Activated CD4-positive, alpha-beta T cell treated with anti-CD3 and anti-CD28 coated beads, Interleukin-2, amount 50 U/mL, for 16 hours (primary cell): Measurements from ENCODE around the gene RNF212B.
A peak's percentile ranks its signal among the peaks of the same experiment; 100 is the strongest.
"Not testable (repeated sequence)": the region's sequence is repeated elsewhere in the genome, so short reads cannot be mapped to it uniquely, and the experiment has no call there.

Experiments
- DNase-seq: peaks from one replicate; pipeline ENCODE4 v3.0.0-alpha.2; 2020

RNF212B gene

GRCh38 chr14:23245282-23245681, 7.5 kb downstream of the RNF212B start:
- no peak for DNase-seq

- no peak for DNase-seq
These were observed 10.9 kb downstream of the RNF212B start for GRCh38 chr14:23248601-23249000.

DNA sequence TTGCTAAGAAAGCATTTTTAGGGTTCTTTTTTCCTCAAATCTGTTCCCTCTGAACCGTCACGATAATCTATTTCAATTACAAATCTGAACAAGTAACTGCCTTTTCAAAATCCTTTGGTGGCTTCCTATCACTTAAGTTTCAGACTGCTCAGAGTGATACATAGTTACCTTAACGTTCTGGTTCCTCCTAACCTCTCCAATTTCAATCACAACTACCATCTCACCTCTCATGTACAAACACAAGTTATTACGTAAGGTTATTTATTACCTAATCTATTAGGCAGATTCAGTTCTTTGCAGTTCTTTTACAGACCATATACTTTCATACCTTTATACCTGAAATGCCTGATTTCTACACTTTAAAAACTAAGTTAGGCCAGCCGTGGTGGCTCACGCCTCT, 12.1 kb downstream of the RNF212B start:
- DNase-seq, result no peak

GRCh38 chr14:23252006-23252405, 14.3 kb downstream of the RNF212B start:
- no peak for DNase-seq

DNA sequence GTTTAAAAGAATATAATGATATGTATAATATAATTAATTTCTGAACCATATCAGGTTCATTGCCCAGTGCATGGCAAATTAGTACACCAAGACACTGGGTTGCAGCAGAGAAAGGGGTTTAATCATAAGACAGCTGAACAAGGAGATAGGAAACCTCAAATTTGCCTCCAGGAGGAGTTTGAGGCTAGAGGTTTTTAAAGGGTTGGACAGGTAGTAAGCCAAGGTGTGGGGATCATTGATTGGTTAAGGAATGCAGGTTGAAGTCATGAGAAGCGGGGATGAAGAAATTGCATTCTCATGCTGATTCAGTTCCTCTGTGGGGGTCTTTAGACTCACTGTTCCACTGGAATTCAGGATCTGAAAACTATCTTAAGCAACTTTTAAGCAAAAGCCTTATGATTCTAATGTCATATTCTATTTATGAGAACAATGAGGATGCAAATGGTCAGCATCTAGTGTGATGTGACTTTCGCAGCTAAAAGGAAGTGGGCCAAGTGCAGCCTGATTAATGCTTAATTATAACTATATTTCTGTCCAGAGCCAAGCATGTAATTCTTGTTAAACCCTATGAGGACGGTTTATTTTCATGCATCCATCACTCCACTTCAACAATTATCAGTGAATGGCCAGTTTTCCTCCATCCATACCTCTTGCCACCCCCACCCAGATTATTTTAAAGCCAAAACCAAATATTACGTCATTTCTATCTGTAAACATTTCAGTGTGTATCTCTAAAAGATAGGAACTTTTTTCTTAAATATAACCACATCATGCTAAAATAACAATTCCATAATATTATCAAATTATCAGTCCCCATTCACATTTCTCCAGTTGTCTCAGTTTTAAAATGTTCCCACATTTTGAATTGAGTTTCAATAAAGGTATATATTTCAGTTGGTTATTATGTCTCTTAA, 14.9 kb downstream of the RNF212B start:
- no peak for DNase-seq

DNA sequence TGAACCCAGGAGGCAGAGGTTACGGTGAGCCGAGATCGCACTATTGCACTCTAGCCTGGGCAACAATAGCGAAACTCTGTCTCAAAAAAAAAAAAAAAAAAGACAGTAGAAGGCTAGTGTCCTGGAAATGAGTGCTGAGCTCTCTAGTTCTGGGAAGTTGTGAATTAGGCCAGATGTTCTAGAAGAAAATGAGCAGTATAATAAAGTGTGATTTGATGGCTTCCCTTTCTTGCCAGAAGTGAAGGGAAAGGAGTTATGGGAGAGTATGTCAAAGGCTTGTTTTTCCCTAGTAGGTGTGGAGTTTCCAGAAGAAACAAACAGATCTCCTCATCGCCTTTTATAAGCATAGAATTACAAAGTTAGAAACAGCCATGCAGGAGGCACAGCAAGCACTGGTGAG, 20.5 kb downstream of the RNF212B start:
- DNase-seq, result no peak

DNA sequence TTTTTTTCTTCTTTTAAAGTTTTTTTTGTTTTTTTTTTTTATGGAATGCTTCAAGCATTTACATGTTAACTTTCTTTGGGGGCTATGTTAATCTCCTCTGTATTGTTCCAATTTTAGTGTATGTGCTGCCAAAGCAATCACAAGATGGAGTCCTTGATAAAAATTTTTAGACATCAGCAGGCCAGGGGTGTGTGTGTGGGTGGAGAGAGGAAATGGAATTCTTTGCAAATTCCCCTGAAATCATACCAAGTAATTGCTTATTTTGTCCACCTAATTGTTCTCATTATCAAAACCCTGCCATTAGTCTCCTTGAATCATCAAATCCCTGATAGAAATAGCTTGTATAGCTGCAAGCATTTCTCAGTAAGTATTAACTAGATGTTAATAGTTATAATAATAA, 21.7 kb downstream of the RNF212B start:
- DNase-seq, result no peak

GRCh38 chr14:23260849-23261248, 23.1 kb downstream of the RNF212B start:
- DNase-seq, result not testable (repeated sequence)

DNA sequence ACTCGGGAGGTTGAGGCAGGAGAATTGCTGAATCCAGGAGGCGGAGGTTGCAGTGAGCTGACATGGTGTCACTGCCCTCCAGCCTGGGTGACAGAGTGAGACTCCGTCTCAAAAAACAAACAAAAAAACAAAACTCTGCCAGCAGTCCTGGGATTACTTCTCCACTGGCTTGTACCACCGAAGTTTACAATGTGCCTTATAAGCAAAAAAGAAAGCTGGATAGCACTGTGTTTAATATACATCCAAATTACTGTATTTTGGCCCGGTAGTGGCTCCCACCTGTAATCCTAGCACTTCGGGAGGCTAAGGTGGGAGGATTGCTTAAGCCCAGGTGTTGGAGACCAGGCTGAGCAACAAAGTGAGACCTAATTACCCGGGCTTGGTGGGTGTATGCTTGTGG, 31.5 kb downstream of the RNF212B start:
- DNase-seq, result no peak

- no peak for DNase-seq
These were observed 37.7 kb downstream of the RNF212B start for GRCh38 chr14:23275412-23275811.

DNA sequence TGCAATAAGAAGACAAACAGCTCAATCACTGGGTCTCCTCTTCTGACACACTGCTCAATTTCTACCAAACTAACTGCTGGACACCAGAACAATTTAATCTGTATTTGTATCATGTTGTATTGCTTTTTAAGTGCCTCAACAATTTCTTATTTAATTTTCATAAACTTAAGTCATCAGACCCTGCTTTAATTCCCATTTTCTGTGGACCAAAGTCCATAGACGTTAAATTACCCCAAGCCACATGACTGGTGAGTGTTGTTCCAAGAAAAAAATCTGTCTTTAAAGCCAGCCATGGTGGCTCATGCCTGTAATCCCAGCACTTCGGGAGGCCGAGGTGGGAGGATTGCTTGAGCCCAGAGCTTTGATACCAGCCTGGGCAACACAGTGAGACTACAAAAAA, 39.5 kb downstream of the RNF212B start:
- no peak for DNase-seq

DNA sequence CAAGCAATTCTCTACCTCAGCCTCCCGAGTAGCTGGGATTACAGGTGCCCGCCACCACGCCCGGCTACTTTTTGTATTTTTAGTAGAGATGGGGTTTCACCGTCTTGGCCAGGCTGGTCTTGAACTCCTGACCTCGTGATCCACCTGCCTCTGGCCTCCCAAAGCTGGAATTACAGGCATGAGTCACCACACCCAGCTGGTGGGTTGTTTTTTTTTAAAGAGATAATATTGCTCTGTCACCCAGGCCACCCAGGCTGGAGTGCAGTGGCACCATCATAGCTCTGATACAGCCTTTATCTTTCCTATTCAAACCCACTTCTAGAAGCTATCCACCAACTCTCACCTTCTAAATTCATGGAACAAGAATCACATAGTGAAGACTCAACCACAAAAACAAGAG, 40.2 kb downstream of the RNF212B start:
- not testable (repeated sequence) for DNase-seq

DNA sequence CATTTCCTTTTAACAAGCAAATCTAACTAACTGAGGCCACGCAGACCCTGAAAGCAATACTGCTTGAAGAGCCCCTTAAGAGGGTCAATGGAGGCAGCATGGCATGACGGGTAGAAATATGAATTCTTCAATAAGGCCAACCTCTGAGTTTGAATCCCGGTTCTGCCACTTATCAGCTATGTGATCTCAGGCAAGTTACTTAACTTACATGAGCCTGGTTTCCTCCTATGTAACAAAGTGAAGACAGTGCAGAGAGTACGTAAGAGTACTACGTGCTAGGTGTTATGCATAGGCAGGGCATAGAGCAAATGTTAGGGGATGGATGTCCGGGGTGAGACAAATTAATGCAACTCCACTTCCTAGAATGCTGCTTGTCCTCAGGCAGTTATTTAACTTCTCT, 43.5 kb downstream of the RNF212B start:
- DNase-seq, result no peak

GRCh38 chr14:23284654-23285529, 47.2 kb downstream of the RNF212B start:
- peak; percentile 34 for DNase-seq

DNA sequence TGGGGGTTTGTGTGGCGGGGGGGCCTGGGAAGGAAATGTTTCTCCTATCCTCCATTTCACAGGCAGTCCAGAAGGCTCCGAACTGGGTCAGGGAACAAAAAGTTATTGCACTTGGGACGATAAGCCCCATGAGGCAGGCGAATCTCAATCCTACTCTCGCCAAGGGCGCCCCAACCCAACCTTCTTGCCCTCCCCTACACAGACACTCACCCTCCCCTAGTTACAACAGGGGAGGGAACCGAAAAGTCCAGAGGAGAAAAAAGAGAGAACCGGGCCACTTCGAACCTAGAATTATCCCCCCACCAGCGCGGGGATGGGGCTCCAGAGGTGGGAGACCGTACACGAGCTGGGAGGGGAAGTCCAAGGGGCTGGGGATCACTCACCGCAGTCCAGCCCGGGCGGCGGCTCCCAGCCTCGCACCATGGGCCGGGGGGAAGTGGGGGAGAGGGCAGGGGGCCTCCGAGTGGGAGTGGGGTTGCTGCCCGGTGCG, 47.8 kb downstream of the RNF212B start:
- no peak for DNase-seq

DNA sequence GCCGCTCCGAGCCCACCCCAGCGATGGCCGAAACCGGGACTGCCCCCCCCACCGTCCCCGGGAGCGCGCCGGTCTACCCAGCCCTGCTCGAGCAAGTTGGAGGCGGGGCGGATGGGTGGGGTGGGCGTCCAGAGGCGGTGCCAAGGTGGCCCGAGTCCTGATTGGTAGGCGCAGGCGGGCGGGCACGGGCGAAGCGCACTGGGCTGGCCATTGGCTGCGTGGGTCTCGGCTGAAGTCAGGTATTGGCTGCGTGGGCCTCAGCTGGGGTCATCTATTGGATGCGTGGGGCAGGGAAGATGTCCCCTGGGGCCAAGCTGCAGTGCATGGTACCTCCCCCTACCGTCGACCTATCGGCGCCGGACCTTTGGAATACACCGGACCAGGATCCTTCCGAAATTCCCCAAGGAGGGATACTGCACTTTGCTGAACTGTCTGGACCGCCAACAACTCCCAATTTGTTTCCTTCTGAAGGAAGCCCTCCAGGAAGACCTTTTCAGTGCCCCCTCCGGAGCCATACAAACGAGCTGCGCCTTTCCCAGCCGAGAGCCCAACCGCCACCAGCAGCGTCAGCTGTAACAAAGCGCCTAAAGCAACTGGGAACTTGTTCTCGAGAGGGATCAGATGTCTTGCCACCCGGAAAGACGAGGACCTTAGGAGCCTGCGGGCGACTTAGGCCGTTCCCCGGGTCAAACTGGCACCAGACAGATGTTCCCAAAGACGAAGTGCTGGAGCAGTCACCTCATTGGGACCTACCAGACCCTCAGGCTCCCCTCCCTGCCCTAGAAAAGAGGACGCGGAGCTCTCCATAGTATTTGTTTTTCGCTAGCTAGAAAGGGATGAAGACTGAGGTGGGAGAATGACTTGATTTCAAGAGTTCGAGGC, 48.5 kb downstream of the RNF212B start, which contains the start of gene HOMEZ:
Gene HOMEZ (minus strand): TSS at position 113 of the 882 bp plus-strand sequence. CDS start 180 bp downstream, outside the sequence.
- DNase-seq, result peak; percentile 99

GRCh38 chr14:23286902-23287479, 49.3 kb downstream of the RNF212B start:
- DNase-seq, result no peak

- DNase-seq, result peak; percentile 48
These were observed 57.2 kb downstream of the RNF212B start for GRCh38 chr14:23294734-23295561.

GRCh38 chr14:23296012-23296777, 58.5 kb downstream of the RNF212B start:
- no peak for DNase-seq

DNA sequence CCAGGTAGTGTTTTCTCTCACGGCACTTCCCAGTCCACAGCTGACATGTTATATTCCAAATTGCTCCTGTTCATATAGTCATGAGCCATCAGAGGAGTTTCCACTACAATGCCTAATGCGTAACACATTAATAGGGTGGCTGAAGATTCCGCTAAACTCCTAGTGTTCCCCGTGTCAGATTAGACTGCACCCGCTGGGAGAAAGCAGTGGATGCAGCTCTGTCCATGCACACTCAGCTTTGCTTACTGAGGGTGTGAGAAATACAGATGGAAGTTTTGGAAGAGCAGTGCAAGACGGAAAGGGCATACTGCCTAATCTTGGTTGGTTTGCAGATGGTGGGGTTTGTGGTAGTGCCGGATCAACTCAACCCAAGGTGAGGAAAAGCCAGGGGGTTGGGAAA, 59.4 kb downstream of the RNF212B start:
- DNase-seq, result no peak
